Ramos (cell line): ENCODE measurements around the gene TLCD3A.
"Not testable (repeated sequence)": the region's sequence is repeated elsewhere in the genome, so short reads cannot be mapped to it uniquely, and the experiment has no call there.

Experiments
- in situ Hi-C: fragments of 300-500 bp; cut with MboI; formaldehyde crosslinking; loops from one replicate; pipeline ENCODE4 v1.14.3; 2022; ENCODE audit warnings: low sequenced_read_pairs; ENCODE audit not compliant: unreplicated experiment

TLCD3A gene

GRCh38 chr17:732067-732901 lies at the start of gene TLCD3A:
Gene TLCD3A, plus strand, starts transcription at chr17:732596. Its CDS starts 52 bp downstream, at chr17:732648.
- in situ Hi-C loops: no loop called here

- in situ Hi-C loops: no loop called here
Observed at GRCh38 chr17:683040-683439, 49.4 kb upstream of the TLCD3A start.

- in situ Hi-C loops: no loop called here
Observed at GRCh38 chr17:683499-684254, 48.7 kb upstream of the TLCD3A start.

- in situ Hi-C loops: no loop called here
Observed at GRCh38 chr17:685006-685405, 47.4 kb upstream of the TLCD3A start.

- in situ Hi-C loops: no loop called here
Observed at GRCh38 chr17:688100-688989, 44.1 kb upstream of the TLCD3A start.

- in situ Hi-C loops: no loop called here
Observed at GRCh38 chr17:689556-690275, 42.7 kb upstream of the TLCD3A start.

- in situ Hi-C loops: no loop called here
Observed at GRCh38 chr17:690361-690760, 42.0 kb upstream of the TLCD3A start.

GRCh38 chr17:691423-691822 lies 41.0 kb upstream of the TLCD3A start:
- in situ Hi-C loops: no loop called here

- in situ Hi-C loops: no loop called here
Observed at GRCh38 chr17:692116-692515, 40.3 kb upstream of the TLCD3A start.

GRCh38 chr17:693791-694638 lies 38.4 kb upstream of the TLCD3A start:
- in situ Hi-C loops: no loop called here

- in situ Hi-C loops: no loop called here
Observed at GRCh38 chr17:696369-696768, 36.0 kb upstream of the TLCD3A start.

- in situ Hi-C loops: no loop called here
Observed at GRCh38 chr17:697682-698081, 34.7 kb upstream of the TLCD3A start.

GRCh38 chr17:698096-698495 lies 34.3 kb upstream of the TLCD3A start:
- in situ Hi-C loops: not testable (repeated sequence)

GRCh38 chr17:699345-699744 lies 33.1 kb upstream of the TLCD3A start:
- in situ Hi-C loops: no loop called here

- in situ Hi-C loops: no loop called here
Observed at GRCh38 chr17:700504-701094, 31.8 kb upstream of the TLCD3A start.

GRCh38 chr17:703081-703875 lies 29.1 kb upstream of the TLCD3A start:
- in situ Hi-C loops: no loop called here

- in situ Hi-C loops: no loop called here
Observed at GRCh38 chr17:704111-704864, 28.1 kb upstream of the TLCD3A start.
